ENCODE data around the gene FREM2. TPM values are rescaled to one million over a fixed set of nuclear protein-coding genes. Genes with fewer than 3 reads are reported as not detected.

Gene FREM2
- total and polyA plus RNA-seq, 2 experiments from 2014 or later = 2.4 to 29.8 TPM

DNA sequence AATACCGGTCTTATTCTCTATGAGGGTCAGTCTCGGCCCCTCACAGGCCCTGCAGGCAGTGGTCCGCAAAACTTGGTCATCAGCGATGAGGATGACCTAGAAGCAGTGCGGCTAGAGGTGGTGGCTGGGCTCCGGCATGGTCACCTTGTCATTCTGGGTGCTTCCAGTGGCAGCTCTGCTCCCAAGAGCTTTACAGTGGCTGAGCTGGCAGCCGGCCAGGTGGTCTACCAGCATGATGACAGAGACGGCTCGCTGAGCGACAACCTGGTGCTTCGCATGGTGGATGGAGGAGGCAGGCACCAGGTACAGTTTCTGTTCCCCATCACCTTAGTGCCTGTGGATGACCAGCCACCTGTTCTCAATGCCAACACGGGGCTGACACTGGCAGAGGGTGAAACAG lies 1.8 kb downstream of the FREM2 start:
- Mint-ChIP-seq H3K27ac (no peak overlapping the region), H3K27me3 (ENCODE audit: insufficient read depth, low read depth, poor library complexity) (peaks cover 13% of the 10 kb centered on the region), H3K4me1 (peaks cover 20% of the 10 kb centered on the region), H3K36me3 (ENCODE audit: low read depth) (peaks cover 48% of the 10 kb centered on the region), H3K9me3 (peaks cover 16% of the 10 kb centered on the region; the same call in 2 of the 3 replicates), H3K4me3 (peak overlapping the region; percentile 85; the same call in 2 of the 3 replicates)
- Histone ChIP-seq H3K4me1 (ENCODE audit: insufficient read depth) (peaks cover 17% of the 10 kb centered on the region), H3K4me2 (peak overlapping the region; percentile 75), H3K27ac (ENCODE audit: low read depth) (no peak overlapping the region), H4K20me1 (replicated peaks; ENCODE audit: insufficient read depth) (0 out of 2 replicates have a peak, but pooled peaks cover 3% of the 10 kb centered on the region), H3K79me2 (replicated peaks; ENCODE audit: insufficient read depth) (no peaks in the 10 kb centered on the region), H2AFZ (no peak overlapping the region), H3F3A (replicated peaks; ENCODE audit: low read depth) (no peaks in the 10 kb centered on the region), H3K9me2 (ENCODE audit: insufficient read depth) (no peaks in the 10 kb centered on the region), H3K36me3 (ENCODE audit: insufficient read depth) (no peaks in the 10 kb centered on the region), H3K4me3 (peak overlapping the region; percentile 57; the same call in 1 of the 2 replicates), H3K27me3 (ENCODE audit: insufficient read depth) (peaks cover 17% of the 10 kb centered on the region)
- ATAC-seq (no peak), DNase-seq (ENCODE audit: low spot score) (no peak)
- TF ChIP-seq JUNB (IDR thresholded peaks at IDR 0.05; ENCODE audit: unreplicated experiment) = no peak
- no peak for TF ChIP-seq NANOG (IDR thresholded peaks at IDR 0.05; ENCODE audit: borderline replicate concordance)
- no peak for TF ChIP-seq EZH2 (IDR thresholded peaks at IDR 0.05; ENCODE audit: low read depth, unreplicated experiment)
- no peak for TF ChIP-seq EZH2phosphoT487 (IDR thresholded peaks at IDR 0.05; ENCODE audit: unreplicated experiment)
- TF ChIP-seq POLR2AphosphoS5 (IDR thresholded peaks at IDR 0.05; ENCODE audit: low read depth) = no peak
- no peak for TF ChIP-seq CREB1 (CRISPR knock-in tag; IDR thresholded peaks at IDR 0.05; ENCODE audit: low read depth)
- no peak for TF ChIP-seq ZNF331 (CRISPR knock-in tag; IDR thresholded peaks at IDR 0.05; ENCODE audit: low read depth)
- TF ChIP-seq ZNF462 (CRISPR knock-in tag; IDR thresholded peaks at IDR 0.05) = no peak
- no peak for TF ChIP-seq STAT1 (IDR thresholded peaks at IDR 0.05; ENCODE audit: unreplicated experiment)
- TF ChIP-seq, protein P1, sequence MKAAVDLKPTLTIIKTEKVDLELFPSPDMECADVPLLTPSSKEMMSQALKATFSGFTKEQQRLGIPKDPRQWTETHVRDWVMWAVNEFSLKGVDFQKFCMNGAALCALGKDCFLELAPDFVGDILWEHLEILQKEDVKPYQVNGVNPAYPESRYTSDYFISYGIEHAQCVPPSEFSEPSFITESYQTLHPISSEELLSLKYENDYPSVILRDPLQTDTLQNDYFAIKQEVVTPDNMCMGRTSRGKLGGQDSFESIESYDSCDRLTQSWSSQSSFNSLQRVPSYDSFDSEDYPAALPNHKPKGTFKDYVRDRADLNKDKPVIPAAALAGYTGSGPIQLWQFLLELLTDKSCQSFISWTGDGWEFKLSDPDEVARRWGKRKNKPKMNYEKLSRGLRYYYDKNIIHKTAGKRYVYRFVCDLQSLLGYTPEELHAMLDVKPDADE (IDR thresholded peaks at IDR 0.05) = no peak
- no peak for TF ChIP-seq REST (IDR thresholded peaks at IDR 0.05; ENCODE audit: unreplicated experiment)
- TF ChIP-seq, protein P2, sequence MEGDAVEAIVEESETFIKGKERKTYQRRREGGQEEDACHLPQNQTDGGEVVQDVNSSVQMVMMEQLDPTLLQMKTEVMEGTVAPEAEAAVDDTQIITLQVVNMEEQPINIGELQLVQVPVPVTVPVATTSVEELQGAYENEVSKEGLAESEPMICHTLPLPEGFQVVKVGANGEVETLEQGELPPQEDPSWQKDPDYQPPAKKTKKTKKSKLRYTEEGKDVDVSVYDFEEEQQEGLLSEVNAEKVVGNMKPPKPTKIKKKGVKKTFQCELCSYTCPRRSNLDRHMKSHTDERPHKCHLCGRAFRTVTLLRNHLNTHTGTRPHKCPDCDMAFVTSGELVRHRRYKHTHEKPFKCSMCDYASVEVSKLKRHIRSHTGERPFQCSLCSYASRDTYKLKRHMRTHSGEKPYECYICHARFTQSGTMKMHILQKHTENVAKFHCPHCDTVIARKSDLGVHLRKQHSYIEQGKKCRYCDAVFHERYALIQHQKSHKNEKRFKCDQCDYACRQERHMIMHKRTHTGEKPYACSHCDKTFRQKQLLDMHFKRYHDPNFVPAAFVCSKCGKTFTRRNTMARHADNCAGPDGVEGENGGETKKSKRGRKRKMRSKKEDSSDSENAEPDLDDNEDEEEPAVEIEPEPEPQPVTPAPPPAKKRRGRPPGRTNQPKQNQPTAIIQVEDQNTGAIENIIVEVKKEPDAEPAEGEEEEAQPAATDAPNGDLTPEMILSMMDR (conservative IDR thresholded peaks at IDR 0.05; ENCODE audit: low read depth in 2 of 2) = no peak
- TF ChIP-seq ZNF114 (CRISPR knock-in tag; IDR thresholded peaks at IDR 0.05) = no peak

Measured in GM23338 (cell line).